Endodermal cell (in vitro differentiated cells): ENCODE measurements around the gene ALDH9A1. TPM values are rescaled to one million over a fixed set of nuclear protein-coding genes. Genes with fewer than 3 reads are reported as not detected.

ENCODE experiments used
- DNase-seq: peaks from one replicate; pipeline ENCODE4 v3.0.0-alpha.2; 2017
- H3K27ac ChIP-seq: 2 replicates; pipeline ENCODE4 v1.5.1; 2013; ENCODE audit warnings: mild to moderate bottlenecking, low read depth, low read length, moderate library complexity
- H3K27me3 ChIP-seq: 2 replicates; pipeline ENCODE4 v1.6.1; 2013; ENCODE audit warnings: mild to moderate bottlenecking, low read length, moderate library complexity; ENCODE audit not compliant: insufficient read depth, control insufficient read depth, poor library complexity, severe bottlenecking
- H3K36me3 ChIP-seq: 2 replicates; pipeline ENCODE4 v1.7.0; 2013; ENCODE audit warnings: mild to moderate bottlenecking, low read length, moderate library complexity; ENCODE audit not compliant: control insufficient read depth, insufficient read depth
- H3K4me1 ChIP-seq: one replicate; pipeline ENCODE4 v1.7.0; 2013; ENCODE audit warnings: low read length; ENCODE audit not compliant: control insufficient read depth, insufficient read depth
- H3K4me3 ChIP-seq: 2 replicates; pipeline ENCODE4 v1.5.1; 2013; ENCODE audit warnings: mild to moderate bottlenecking, low read length, moderate library complexity
- H3K9ac ChIP-seq: 2 replicates; pipeline ENCODE4 v1.6.1; 2013; ENCODE audit warnings: mild to moderate bottlenecking, low read length, moderate library complexity; ENCODE audit not compliant: poor library complexity, severe bottlenecking; ENCODE audit errors: extremely low read depth
- H3K9me3 ChIP-seq: 2 replicates; pipeline ENCODE4 v1.6.1; 2013; ENCODE audit warnings: mild to moderate bottlenecking, low read length, moderate library complexity; ENCODE audit not compliant: control insufficient read depth
- H3K27ac Mint-ChIP-seq: 2 replicates; pipeline ENCODE4 v1.8.0; 2020; ENCODE audit warnings: mixed read lengths
- H3K27me3 Mint-ChIP-seq: 2 replicates; pipeline ENCODE4 v1.8.0; 2021; ENCODE audit warnings: mild to moderate bottlenecking, mixed read lengths; ENCODE audit not compliant: insufficient read depth
- H3K36me3 Mint-ChIP-seq: 2 replicates; pipeline ENCODE4 v1.8.0; 2020; ENCODE audit warnings: low read depth, mixed read lengths
- H3K4me1 Mint-ChIP-seq: 2 replicates; pipeline ENCODE4 v1.8.0; 2020; ENCODE audit warnings: mixed read lengths
- H3K4me3 Mint-ChIP-seq: 2 replicates; pipeline ENCODE4 v1.8.0; 2020; ENCODE audit warnings: mild to moderate bottlenecking, moderate library complexity, mixed read lengths
- H3K9me3 Mint-ChIP-seq: 2 replicates; pipeline ENCODE4 v1.8.0; 2020; ENCODE audit warnings: mild to moderate bottlenecking, mixed read lengths
- WGBS, 2 experiments: methylation state at CpG; one replicate each; pipeline versions ENCODE4 v1.1.5 to v1.1.7; 2013; ENCODE audit warnings: missing lambda C conversion rate in 2 of 2, mixed read lengths in 1 of 2; ENCODE audit not compliant: insufficient coverage in 1 of 2, insufficient read length in 1 of 2; 5-methylcytosine and 5-hydroxymethylcytosine counted together
- total RNA-seq, 2 donors: library from RNA; stranded (reverse); fragmentation: NEBNext Ultra II Directional in 1 of 2; extraction: Animal tissue kit (Norgen Biotek cat#: 25700) in 1 of 2; gene quantifications; 2 replicates in 1 of 2; 3 replicates in 1 of 2; pipeline ENCODE4 v1.2.1, GENCODE V29; 2021
- TF ChIP-seq, protein P1 (sequence below): fragments of 200-600 bp; sonication (generic); conservative IDR thresholded peaks from 2 replicates; pipeline ENCODE4 v1.5.0; 2021; ENCODE audit warnings: antibody characterized with exemption, mild to moderate bottlenecking

Gene ALDH9A1
- total RNA-seq, 2 donors from 2014 or later: 47.6 to 52.2 TPM

- Mint-ChIP-seq H3K9me3 (no peaks in the 10 kb centered on the region), H3K4me3 (no peak overlapping the region), H3K27me3 (no peaks in the 10 kb centered on the region), H3K4me1 (peaks cover 10% of the 10 kb centered on the region), H3K36me3 (peaks cover 8% of the 10 kb centered on the region), H3K27ac (peak overlapping the region; percentile 68)
- no peak overlapping the region for H3K27ac ChIP-seq
- peaks cover 4% of the 10 kb centered on the region for H3K4me1 ChIP-seq
- TF ChIP-seq, protein P1, sequence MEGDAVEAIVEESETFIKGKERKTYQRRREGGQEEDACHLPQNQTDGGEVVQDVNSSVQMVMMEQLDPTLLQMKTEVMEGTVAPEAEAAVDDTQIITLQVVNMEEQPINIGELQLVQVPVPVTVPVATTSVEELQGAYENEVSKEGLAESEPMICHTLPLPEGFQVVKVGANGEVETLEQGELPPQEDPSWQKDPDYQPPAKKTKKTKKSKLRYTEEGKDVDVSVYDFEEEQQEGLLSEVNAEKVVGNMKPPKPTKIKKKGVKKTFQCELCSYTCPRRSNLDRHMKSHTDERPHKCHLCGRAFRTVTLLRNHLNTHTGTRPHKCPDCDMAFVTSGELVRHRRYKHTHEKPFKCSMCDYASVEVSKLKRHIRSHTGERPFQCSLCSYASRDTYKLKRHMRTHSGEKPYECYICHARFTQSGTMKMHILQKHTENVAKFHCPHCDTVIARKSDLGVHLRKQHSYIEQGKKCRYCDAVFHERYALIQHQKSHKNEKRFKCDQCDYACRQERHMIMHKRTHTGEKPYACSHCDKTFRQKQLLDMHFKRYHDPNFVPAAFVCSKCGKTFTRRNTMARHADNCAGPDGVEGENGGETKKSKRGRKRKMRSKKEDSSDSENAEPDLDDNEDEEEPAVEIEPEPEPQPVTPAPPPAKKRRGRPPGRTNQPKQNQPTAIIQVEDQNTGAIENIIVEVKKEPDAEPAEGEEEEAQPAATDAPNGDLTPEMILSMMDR: no peak
- H3K9ac ChIP-seq: no peak overlapping the region
- no peak for DNase-seq
- peaks cover 19% of the 10 kb centered on the region for H3K36me3 ChIP-seq
- H3K9me3 ChIP-seq: no peaks in the 10 kb centered on the region
- H3K27me3 ChIP-seq: no peaks in the 10 kb centered on the region
- WGBS, 2 experiments: 85 to 100% methylated on average over 1 of the region's 1 CpG
- no peak overlapping the region for H3K4me3 ChIP-seq
These were observed 60.9 kb downstream of the ALDH9A1 start for GRCh38 chr1:165637427-165637826.

- no peak overlapping the region for H3K4me3 ChIP-seq
- H3K4me1 Mint-ChIP-seq: peaks cover 11% of the 10 kb centered on the region
- 100% methylated on average over 2 of the region's 2 CpGs; no CpG with 5 or more reads in 1 of the 2 experiments for WGBS, 2 experiments
- H3K4me3 Mint-ChIP-seq: no peak overlapping the region
- H3K9ac ChIP-seq: no peak overlapping the region
- H3K27me3 ChIP-seq: no peaks in the 10 kb centered on the region
- no peak overlapping the region for H3K27ac Mint-ChIP-seq
- no peaks in the 10 kb centered on the region for H3K9me3 ChIP-seq
- TF ChIP-seq, protein P1: no peak
- peaks cover 4% of the 10 kb centered on the region for H3K4me1 ChIP-seq
- H3K9me3 Mint-ChIP-seq: no peaks in the 10 kb centered on the region
- H3K36me3 ChIP-seq: peaks cover 19% of the 10 kb centered on the region
- no peak for DNase-seq
- H3K27me3 Mint-ChIP-seq: no peaks in the 10 kb centered on the region
- peaks cover 8% of the 10 kb centered on the region for H3K36me3 Mint-ChIP-seq
- no peak overlapping the region for H3K27ac ChIP-seq
These were observed 62.5 kb downstream of the ALDH9A1 start for GRCh38 chr1:165635823-165636222.

- no peak overlapping the region for H3K27ac ChIP-seq
- no peak overlapping the region for H3K9ac ChIP-seq
- Mint-ChIP-seq H3K9me3 (no peaks in the 10 kb centered on the region), H3K4me3 (no peak overlapping the region), H3K4me1 (peaks cover 11% of the 10 kb centered on the region), H3K27ac (no peak overlapping the region), H3K36me3 (peaks cover 8% of the 10 kb centered on the region), H3K27me3 (no peaks in the 10 kb centered on the region)
- 74 to 82% methylated on average over 1 of the region's 2 CpGs for WGBS, 2 experiments
- no peak overlapping the region for H3K4me3 ChIP-seq
- DNase-seq: no peak
- no peaks in the 10 kb centered on the region for H3K9me3 ChIP-seq
- no peaks in the 10 kb centered on the region for H3K27me3 ChIP-seq
- peaks cover 19% of the 10 kb centered on the region for H3K36me3 ChIP-seq
- H3K4me1 ChIP-seq: peaks cover 4% of the 10 kb centered on the region
- TF ChIP-seq, protein P1: no peak
These were observed 63.0 kb downstream of the ALDH9A1 start for GRCh38 chr1:165635329-165635728.
